ENCODE results near the gene ARPP21.

DNA sequence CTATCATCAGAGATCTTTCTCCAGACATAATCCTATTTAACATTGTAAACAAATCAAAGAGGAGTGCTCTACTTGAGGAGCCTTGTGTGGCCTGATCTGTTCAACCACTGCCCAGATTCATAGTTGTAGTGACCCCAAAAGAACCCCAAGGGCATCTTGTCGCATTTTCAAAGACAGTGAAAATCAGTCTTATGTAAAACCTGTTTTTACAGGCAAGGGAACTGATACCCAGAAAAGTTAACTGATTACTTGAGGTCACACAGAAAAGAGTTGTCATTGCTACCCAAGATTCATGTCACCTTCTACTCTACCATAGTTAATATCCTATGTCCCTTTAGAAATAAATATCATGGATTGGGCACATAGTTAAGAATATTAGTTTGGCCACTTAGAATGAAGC, 40.5 kb upstream of the ARPP21 start:
- TF ChIP-seq, protein P1, sequence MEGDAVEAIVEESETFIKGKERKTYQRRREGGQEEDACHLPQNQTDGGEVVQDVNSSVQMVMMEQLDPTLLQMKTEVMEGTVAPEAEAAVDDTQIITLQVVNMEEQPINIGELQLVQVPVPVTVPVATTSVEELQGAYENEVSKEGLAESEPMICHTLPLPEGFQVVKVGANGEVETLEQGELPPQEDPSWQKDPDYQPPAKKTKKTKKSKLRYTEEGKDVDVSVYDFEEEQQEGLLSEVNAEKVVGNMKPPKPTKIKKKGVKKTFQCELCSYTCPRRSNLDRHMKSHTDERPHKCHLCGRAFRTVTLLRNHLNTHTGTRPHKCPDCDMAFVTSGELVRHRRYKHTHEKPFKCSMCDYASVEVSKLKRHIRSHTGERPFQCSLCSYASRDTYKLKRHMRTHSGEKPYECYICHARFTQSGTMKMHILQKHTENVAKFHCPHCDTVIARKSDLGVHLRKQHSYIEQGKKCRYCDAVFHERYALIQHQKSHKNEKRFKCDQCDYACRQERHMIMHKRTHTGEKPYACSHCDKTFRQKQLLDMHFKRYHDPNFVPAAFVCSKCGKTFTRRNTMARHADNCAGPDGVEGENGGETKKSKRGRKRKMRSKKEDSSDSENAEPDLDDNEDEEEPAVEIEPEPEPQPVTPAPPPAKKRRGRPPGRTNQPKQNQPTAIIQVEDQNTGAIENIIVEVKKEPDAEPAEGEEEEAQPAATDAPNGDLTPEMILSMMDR (IDR thresholded peaks at IDR 0.05) = no peak
- TF ChIP-seq, protein P2, sequence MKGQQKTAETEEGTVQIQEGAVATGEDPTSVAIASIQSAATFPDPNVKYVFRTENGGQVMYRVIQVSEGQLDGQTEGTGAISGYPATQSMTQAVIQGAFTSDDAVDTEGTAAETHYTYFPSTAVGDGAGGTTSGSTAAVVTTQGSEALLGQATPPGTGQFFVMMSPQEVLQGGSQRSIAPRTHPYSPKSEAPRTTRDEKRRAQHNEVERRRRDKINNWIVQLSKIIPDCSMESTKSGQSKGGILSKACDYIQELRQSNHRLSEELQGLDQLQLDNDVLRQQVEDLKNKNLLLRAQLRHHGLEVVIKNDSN (CRISPR knock-in tag; IDR thresholded peaks at IDR 0.05) = no peak
- TF ChIP-seq JUN (CRISPR knock-in tag; IDR thresholded peaks at IDR 0.05) = no peak
- TF ChIP-seq, protein P3, sequence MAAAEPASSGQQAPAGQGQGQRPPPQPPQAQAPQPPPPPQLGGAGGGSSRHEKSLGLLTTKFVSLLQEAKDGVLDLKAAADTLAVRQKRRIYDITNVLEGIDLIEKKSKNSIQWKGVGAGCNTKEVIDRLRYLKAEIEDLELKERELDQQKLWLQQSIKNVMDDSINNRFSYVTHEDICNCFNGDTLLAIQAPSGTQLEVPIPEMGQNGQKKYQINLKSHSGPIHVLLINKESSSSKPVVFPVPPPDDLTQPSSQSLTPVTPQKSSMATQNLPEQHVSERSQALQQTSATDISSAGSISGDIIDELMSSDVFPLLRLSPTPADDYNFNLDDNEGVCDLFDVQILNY (CRISPR knock-in tag; IDR thresholded peaks at IDR 0.05) = no peak
- TF ChIP-seq ESRRA (CRISPR knock-in tag; IDR thresholded peaks at IDR 0.05; ENCODE audit: borderline replicate concordance) = no peak
- no peak for TF ChIP-seq ELF4 (CRISPR knock-in tag; IDR thresholded peaks at IDR 0.05; ENCODE audit: low read depth)
- TF ChIP-seq, protein P4, sequence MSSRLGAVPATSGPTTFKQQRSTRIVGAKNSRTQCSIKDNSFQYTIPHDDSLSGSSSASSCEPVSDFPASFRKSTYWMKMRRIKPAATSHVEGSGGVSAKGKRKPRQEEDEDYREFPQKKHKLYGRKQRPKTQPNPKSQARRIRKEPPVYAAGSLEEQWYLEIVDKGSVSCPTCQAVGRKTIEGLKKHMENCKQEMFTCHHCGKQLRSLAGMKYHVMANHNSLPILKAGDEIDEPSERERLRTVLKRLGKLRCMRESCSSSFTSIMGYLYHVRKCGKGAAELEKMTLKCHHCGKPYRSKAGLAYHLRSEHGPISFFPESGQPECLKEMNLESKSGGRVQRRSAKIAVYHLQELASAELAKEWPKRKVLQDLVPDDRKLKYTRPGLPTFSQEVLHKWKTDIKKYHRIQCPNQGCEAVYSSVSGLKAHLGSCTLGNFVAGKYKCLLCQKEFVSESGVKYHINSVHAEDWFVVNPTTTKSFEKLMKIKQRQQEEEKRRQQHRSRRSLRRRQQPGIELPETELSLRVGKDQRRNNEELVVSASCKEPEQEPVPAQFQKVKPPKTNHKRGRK (CRISPR knock-in tag; IDR thresholded peaks at IDR 0.05; ENCODE audit: borderline replicate concordance) = no peak
- no peak for TF ChIP-seq NFYB (CRISPR knock-in tag; conservative IDR thresholded peaks at IDR 0.05; ENCODE audit: low read depth)
- no peak for TF ChIP-seq TEAD4 (CRISPR knock-in tag; IDR thresholded peaks at IDR 0.05)
- TF ChIP-seq, protein P5, sequence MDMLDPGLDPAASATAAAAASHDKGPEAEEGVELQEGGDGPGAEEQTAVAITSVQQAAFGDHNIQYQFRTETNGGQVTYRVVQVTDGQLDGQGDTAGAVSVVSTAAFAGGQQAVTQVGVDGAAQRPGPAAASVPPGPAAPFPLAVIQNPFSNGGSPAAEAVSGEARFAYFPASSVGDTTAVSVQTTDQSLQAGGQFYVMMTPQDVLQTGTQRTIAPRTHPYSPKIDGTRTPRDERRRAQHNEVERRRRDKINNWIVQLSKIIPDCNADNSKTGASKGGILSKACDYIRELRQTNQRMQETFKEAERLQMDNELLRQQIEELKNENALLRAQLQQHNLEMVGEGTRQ (CRISPR knock-in tag; IDR thresholded peaks at IDR 0.05) = no peak
- TF ChIP-seq NR2C2 (CRISPR knock-in tag; IDR thresholded peaks at IDR 0.05) = no peak

Data from WTC11 (cell line).